K562 (cell line): ENCODE data around the gene OR2S2. TPM values are rescaled to one million over a fixed set of nuclear protein-coding genes. Genes with fewer than 3 reads are reported as not detected.

Experiments used
- CCAR2 ChIP-seq: fragments of 200-400 bp; formaldehyde crosslinking; IDR thresholded peaks from 2 replicates; pipeline ENCODE4 v1.6.1; 2017; ENCODE audit warnings: mild to moderate bottlenecking, low read depth, low read length
- DLX4 ChIP-seq: fragments of 250-450 bp; sonication (Bioruptor Pico); IDR thresholded peaks from 2 replicates; pipeline ENCODE4 v1.6.1; 2021; ENCODE audit warnings: mild to moderate bottlenecking
- ELK1 ChIP-seq: sonication (generic); formaldehyde crosslinking; IDR thresholded peaks from 2 replicates; pipeline ENCODE4 v1.8.1; 2022; ENCODE audit warnings: missing genetic modification reagents
- HMBOX1 ChIP-seq: sonication (generic); IDR thresholded peaks from 2 replicates; pipeline ENCODE4 v1.6.1; 2016
- JUN ChIP-seq, 2 experiments: sonication (generic) in 1 of 2; formaldehyde crosslinking in 1 of 2; IDR thresholded peaks; 2 replicates each; pipeline versions ENCODE4 v1.6.1 to v1.8.0; 2012 to 2022; ENCODE audit warnings: borderline replicate concordance in 2 of 2, mild to moderate bottlenecking in 2 of 2, improper control_type of control experiment in 1 of 2, low read depth in 1 of 2, low read length in 1 of 2, missing genetic modification reagents in 1 of 2
- KLF6 ChIP-seq: fragments of 250-450 bp; sonication (Bioruptor Pico); IDR thresholded peaks from 2 replicates; pipeline ENCODE4 v1.4.0; 2020; ENCODE audit warnings: mild to moderate bottlenecking, moderate library complexity, borderline replicate concordance
- LARP7 ChIP-seq: fragments of 450-650 bp; IDR thresholded peaks from 2 replicates; pipeline ENCODE4 v1.6.1; 2016
- RBFOX2 ChIP-seq: fragments of 200-400 bp; formaldehyde crosslinking; IDR thresholded peaks from 2 replicates; pipeline ENCODE4 v1.6.1; 2017; ENCODE audit warnings: low read depth, mild to moderate bottlenecking, low read length, moderate library complexity
- SIRT6 ChIP-seq: IDR thresholded peaks from one replicate; pipeline ENCODE4 v1.6.1; 2012; ENCODE audit warnings: low read depth, mild to moderate bottlenecking, control low read depth, inconsistent platforms, low read length, moderate library complexity
- SMARCE1 ChIP-seq: fragments of 450-650 bp; IDR thresholded peaks from 2 replicates; pipeline ENCODE4 v1.7.1; 2016; ENCODE audit warnings: mild to moderate bottlenecking
- YBX1 ChIP-seq: fragments of 450-650 bp; IDR thresholded peaks from 2 replicates; pipeline ENCODE4 v1.7.1; 2016; ENCODE audit warnings: mild to moderate bottlenecking
- ZBTB11 ChIP-seq, 3 experiments: fragments of 200-800 bp in 1 of 3; fragments of 250-450 bp in 1 of 3; fragments of 450-650 bp in 1 of 3; sonication (Bioruptor Pico) in 1 of 3; sonication (Bioruptor generic) in 1 of 3; formaldehyde crosslinking in 1 of 3; IDR thresholded peaks; 2 replicates each; pipeline versions ENCODE4 v1.6.1 to v1.8.0; 2016 to 2022; ENCODE audit warnings: mild to moderate bottlenecking in 2 of 3, missing genetic modification characterization in 2 of 3, missing compliant biosample characterization in 1 of 3, moderate library complexity in 1 of 3
- ZBTB26 ChIP-seq: fragments of 450-650 bp; formaldehyde crosslinking; IDR thresholded peaks from 2 replicates; pipeline ENCODE4 v1.4.0; 2022; ENCODE audit warnings: missing genetic modification characterization
- ZNF592 ChIP-seq: fragments of 450-650 bp; IDR thresholded peaks from 2 replicates; pipeline ENCODE4 v1.6.1; 2017; ENCODE audit warnings: antibody characterized with exemption, mild to moderate bottlenecking
- polyA plus RNA-seq, 8 experiments: library from polyadenylated mRNA; depleted of rRNA in 4 of 8; stranded (reverse) in 5 of 8; unstranded in 3 of 8; fragments of >200 nt; fragmentation: Nextera tagmentation in 2 of 8; fragmentation: Illumina TruSeq in 1 of 8; extraction: Ambion mirVana in 2 of 8; extraction: Trizol in 1 of 8; gene quantifications; 2 replicates each; pipeline versions ENCODE4 v1.2.1 to v1.2.3, GENCODE V29; 2011 to 2014; ENCODE audit warnings: inconsistent platforms in 1 of 8, missing spikeins in 1 of 8
- total RNA-seq, 7 experiments: library from RNA; depleted of rRNA in 6 of 7; stranded (reverse); fragments of >200 nt in 6 of 7; fragmentation: Illumina TruSeq in 2 of 7; extraction: Trizol in 2 of 7; gene quantifications; 2 replicates each; pipeline versions ENCODE4 v1.2.1 to v1.2.3, GENCODE V29; 2011 to 2021; ENCODE audit warnings: low replicate concordance in 1 of 7

Gene OR2S2
- total and polyA plus RNA-seq, 9 of the 15 experiments (the other 6 are each of a cell fraction or from before 2014, with no cell fraction given): not detected

DNA sequence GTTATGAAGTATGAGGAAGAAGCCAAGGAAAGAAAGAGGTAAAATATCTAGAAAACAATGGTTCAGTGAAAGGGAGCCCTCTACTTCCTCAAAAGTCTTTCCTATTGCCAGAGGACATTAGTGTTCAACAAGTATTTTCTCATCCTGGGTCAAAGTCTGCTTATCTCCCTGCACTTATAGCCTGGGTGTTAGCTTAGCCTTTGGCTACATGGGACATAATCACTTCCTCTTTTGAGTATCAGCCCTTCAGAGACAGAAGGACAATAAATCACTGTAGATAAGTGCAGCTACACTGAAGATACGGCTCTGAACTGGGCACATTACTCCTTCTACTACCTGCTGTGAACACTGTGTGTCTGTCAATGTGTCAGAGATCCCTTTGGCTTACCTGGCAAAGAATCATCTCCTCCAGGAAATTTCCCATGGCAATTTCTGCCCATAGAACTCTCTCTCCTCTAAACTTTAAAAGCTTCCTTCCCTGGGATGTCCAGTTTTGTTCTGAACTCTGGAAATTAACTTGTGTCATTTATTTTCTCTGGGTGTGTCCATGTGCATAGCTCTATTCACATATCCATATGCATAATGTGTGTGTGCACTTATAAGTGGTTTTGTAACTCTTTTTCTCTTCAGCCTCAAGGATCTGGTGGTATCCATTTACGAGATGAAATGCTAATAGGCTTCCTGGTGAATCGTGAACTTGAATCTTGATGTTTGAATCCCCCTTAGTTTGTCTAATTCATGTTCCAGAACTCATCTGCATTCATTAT, 48.8 kb upstream of the OR2S2 start (continued):
- TF ChIP-seq ZBTB26 (CRISPR knock-in tag): no peak
- TF ChIP-seq ZBTB11 (CRISPR knock-in tag; IDR thresholded peaks at IDR 0.05): 0 out of 6 replicates have a peak, but pooled peaks of 1 of the 3 experiments have one; percentile 16
- no peak for TF ChIP-seq LARP7
- TF ChIP-seq RBFOX2: no peak
- no peak for TF ChIP-seq JUN (IDR thresholded peaks at IDR 0.05; ENCODE audit: borderline replicate concordance, low read depth, low read length)
- no peak for TF ChIP-seq JUN (CRISPR knock-in tag; IDR thresholded peaks at IDR 0.05; ENCODE audit: borderline replicate concordance)
- no peak for TF ChIP-seq CCAR2
- no peak for TF ChIP-seq YBX1
- TF ChIP-seq SIRT6: no peak
- TF ChIP-seq DLX4: no peak
- peak; percentile 40 for TF ChIP-seq HMBOX1
- peak; percentile 94; the same call in 1 of the 2 replicates for TF ChIP-seq SMARCE1
- no peak for TF ChIP-seq ELK1
- TF ChIP-seq KLF6 (CRISPR knock-in tag): no peak
- TF ChIP-seq ZNF592: no peak
